ENCODE data around the gene CCDC51. TPM values are rescaled to one million over a fixed set of nuclear protein-coding genes. Genes with fewer than 3 reads are reported as not detected.

CCDC51 gene
- total and polyA plus RNA-seq, 2 of the 13 experiments (the other 11 are each of a cell fraction or from before 2014, with no cell fraction given): 18.1 to 29.4 TPM

- 0 out of 2 replicates have a peak, but pooled peaks have one; percentile 16 for TF ChIP-seq SOX13 (IDR thresholded peaks at IDR 0.05)
- TF ChIP-seq SOX13 (CRISPR knock-in tag; conservative IDR thresholded peaks at IDR 0.05 in 1 of 2, IDR thresholded peaks at IDR 0.05 in 1 of 2): peak in 1 of 2 experiments; percentile 30; a peak in 1 of 4 replicates
- TF ChIP-seq RFXANK (CRISPR knock-in tag; IDR thresholded peaks at IDR 0.05): no peak
- TF ChIP-seq, protein P1, sequence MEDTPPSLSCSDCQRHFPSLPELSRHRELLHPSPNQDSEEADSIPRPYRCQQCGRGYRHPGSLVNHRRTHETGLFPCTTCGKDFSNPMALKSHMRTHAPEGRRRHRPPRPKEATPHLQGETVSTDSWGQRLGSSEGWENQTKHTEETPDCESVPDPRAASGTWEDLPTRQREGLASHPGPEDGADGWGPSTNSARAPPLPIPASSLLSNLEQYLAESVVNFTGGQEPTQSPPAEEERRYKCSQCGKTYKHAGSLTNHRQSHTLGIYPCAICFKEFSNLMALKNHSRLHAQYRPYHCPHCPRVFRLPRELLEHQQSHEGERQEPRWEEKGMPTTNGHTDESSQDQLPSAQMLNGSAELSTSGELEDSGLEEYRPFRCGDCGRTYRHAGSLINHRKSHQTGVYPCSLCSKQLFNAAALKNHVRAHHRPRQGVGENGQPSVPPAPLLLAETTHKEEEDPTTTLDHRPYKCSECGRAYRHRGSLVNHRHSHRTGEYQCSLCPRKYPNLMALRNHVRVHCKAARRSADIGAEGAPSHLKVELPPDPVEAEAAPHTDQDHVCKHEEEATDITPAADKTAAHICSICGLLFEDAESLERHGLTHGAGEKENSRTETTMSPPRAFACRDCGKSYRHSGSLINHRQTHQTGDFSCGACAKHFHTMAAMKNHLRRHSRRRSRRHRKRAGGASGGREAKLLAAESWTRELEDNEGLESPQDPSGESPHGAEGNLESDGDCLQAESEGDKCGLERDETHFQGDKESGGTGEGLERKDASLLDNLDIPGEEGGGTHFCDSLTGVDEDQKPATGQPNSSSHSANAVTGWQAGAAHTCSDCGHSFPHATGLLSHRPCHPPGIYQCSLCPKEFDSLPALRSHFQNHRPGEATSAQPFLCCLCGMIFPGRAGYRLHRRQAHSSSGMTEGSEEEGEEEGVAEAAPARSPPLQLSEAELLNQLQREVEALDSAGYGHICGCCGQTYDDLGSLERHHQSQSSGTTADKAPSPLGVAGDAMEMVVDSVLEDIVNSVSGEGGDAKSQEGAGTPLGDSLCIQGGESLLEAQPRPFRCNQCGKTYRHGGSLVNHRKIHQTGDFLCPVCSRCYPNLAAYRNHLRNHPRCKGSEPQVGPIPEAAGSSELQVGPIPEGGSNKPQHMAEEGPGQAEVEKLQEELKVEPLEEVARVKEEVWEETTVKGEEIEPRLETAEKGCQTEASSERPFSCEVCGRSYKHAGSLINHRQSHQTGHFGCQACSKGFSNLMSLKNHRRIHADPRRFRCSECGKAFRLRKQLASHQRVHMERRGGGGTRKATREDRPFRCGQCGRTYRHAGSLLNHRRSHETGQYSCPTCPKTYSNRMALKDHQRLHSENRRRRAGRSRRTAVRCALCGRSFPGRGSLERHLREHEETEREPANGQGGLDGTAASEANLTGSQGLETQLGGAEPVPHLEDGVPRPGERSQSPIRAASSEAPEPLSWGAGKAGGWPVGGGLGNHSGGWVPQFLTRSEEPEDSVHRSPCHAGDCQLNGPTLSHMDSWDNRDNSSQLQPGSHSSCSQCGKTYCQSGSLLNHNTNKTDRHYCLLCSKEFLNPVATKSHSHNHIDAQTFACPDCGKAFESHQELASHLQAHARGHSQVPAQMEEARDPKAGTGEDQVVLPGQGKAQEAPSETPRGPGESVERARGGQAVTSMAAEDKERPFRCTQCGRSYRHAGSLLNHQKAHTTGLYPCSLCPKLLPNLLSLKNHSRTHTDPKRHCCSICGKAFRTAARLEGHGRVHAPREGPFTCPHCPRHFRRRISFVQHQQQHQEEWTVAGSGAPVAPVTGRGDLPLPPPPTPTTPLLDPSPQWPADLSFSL (CRISPR knock-in tag; IDR thresholded peaks at IDR 0.05): no peak
- TF ChIP-seq ZNF691 (CRISPR knock-in tag; IDR thresholded peaks at IDR 0.05; ENCODE audit: borderline replicate concordance, low read depth): no peak
- TF ChIP-seq PAF1 (CRISPR knock-in tag; IDR thresholded peaks at IDR 0.05): no peak
- peak; percentile 49; the same call in 1 of the 2 replicates for TF ChIP-seq NR2F2 (IDR thresholded peaks at IDR 0.05; ENCODE audit: borderline replicate concordance, low read depth)
- TF ChIP-seq ZNF773 (CRISPR knock-in tag; IDR thresholded peaks at IDR 0.05; ENCODE audit: borderline replicate concordance): peak; percentile 30; the same call in 1 of the 2 replicates
- TF ChIP-seq, protein P2, sequence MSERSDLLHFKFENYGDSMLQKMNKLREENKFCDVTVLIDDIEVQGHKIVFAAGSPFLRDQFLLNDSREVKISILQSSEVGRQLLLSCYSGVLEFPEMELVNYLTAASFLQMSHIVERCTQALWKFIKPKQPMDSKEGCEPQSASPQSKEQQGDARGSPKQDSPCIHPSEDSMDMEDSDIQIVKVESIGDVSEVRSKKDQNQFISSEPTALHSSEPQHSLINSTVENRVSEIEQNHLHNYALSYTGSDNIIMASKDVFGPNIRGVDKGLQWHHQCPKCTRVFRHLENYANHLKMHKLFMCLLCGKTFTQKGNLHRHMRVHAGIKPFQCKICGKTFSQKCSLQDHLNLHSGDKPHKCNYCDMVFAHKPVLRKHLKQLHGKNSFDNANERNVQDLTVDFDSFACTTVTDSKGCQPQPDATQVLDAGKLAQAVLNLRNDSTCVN (CRISPR knock-in tag; IDR thresholded peaks at IDR 0.05; ENCODE audit: borderline replicate concordance): no peak
- TF ChIP-seq KDM1A (CRISPR knock-in tag; IDR thresholded peaks at IDR 0.05): no peak
- no peak for TF ChIP-seq ZNF484 (CRISPR knock-in tag; IDR thresholded peaks at IDR 0.05; ENCODE audit: borderline replicate concordance, low read depth)
- TF ChIP-seq, protein P3, sequence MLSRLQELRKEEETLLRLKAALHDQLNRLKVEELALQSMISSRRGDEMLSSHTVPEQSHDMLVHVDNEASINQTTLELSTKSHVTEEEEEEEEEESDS (CRISPR knock-in tag; IDR thresholded peaks at IDR 0.05; ENCODE audit: borderline replicate concordance): no peak
- TF ChIP-seq SRF (IDR thresholded peaks at IDR 0.05; ENCODE audit: low read depth, low read length): peak; percentile 60
- no peak for TF ChIP-seq HNF1A (IDR thresholded peaks at IDR 0.05; ENCODE audit: low read depth)
- TF ChIP-seq HNF1A (CRISPR knock-in tag; IDR thresholded peaks at IDR 0.05; ENCODE audit: borderline replicate concordance): peak; percentile 50; the same call in 1 of the 2 replicates
- TF ChIP-seq YY1 (IDR thresholded peaks at IDR 0.05; ENCODE audit: insufficient read depth, insufficient replicate concordance, low read depth, low read length): peak; percentile 77
Measured at GRCh38 chr3:48446425-48447193, 6.7 kb upstream of the CCDC51 start, which contains the start of gene ATRIP (continued).

Data from HepG2 (cell line).